PFSK-1 (cell line): ENCODE results near the gene ZNF318. TPM values are rescaled to one million over a fixed set of nuclear protein-coding genes. Genes with fewer than 3 reads are reported as not detected.

Experiments
- FOXP2 ChIP-seq: optimal IDR thresholded peaks from 2 replicates; pipeline ENCODE3; 2011; ENCODE audit warnings: borderline replicate concordance, control low read depth, inconsistent platforms; ENCODE audit not compliant: insufficient read depth; ENCODE audit errors: extremely low read length, extremely low read depth
- POLR2AphosphoS5 ChIP-seq: IDR thresholded peaks from 2 replicates; pipeline ENCODE4 v1.6.1; 2012; ENCODE audit warnings: low read depth, mild to moderate bottlenecking, control low read depth, low read length, moderate library complexity
- REST ChIP-seq, 2 experiments: IDR thresholded peaks; 2 replicates each; pipeline versions ENCODE4 v1.6.1 to v1.8.0; 2011 to 2012; ENCODE audit warnings: low read depth in 2 of 2, low read length in 2 of 2, control low read depth in 1 of 2, inconsistent platforms in 1 of 2, mild to moderate bottlenecking in 1 of 2, moderate library complexity in 1 of 2; ENCODE audit not compliant: insufficient read depth in 1 of 2
- SIN3A ChIP-seq: IDR thresholded peaks from 2 replicates; pipeline ENCODE4 v1.6.1; 2012; ENCODE audit warnings: mild to moderate bottlenecking, low read length, moderate library complexity, borderline replicate concordance; ENCODE audit not compliant: insufficient read depth
- TAF1 ChIP-seq: IDR thresholded peaks from 2 replicates; pipeline ENCODE4 v1.6.1; 2012; ENCODE audit warnings: low read length, control low read depth, borderline replicate concordance; ENCODE audit not compliant: insufficient read depth
- polyA plus RNA-seq: library from polyadenylated mRNA; unstranded; fragments of >200 nt; gene quantifications from one replicate; pipeline ENCODE4 v1.2.1, GENCODE V29; 2012; ENCODE audit warnings: low read depth, missing spikeins; ENCODE audit not compliant: insufficient read length

ZNF318 gene, protein sequence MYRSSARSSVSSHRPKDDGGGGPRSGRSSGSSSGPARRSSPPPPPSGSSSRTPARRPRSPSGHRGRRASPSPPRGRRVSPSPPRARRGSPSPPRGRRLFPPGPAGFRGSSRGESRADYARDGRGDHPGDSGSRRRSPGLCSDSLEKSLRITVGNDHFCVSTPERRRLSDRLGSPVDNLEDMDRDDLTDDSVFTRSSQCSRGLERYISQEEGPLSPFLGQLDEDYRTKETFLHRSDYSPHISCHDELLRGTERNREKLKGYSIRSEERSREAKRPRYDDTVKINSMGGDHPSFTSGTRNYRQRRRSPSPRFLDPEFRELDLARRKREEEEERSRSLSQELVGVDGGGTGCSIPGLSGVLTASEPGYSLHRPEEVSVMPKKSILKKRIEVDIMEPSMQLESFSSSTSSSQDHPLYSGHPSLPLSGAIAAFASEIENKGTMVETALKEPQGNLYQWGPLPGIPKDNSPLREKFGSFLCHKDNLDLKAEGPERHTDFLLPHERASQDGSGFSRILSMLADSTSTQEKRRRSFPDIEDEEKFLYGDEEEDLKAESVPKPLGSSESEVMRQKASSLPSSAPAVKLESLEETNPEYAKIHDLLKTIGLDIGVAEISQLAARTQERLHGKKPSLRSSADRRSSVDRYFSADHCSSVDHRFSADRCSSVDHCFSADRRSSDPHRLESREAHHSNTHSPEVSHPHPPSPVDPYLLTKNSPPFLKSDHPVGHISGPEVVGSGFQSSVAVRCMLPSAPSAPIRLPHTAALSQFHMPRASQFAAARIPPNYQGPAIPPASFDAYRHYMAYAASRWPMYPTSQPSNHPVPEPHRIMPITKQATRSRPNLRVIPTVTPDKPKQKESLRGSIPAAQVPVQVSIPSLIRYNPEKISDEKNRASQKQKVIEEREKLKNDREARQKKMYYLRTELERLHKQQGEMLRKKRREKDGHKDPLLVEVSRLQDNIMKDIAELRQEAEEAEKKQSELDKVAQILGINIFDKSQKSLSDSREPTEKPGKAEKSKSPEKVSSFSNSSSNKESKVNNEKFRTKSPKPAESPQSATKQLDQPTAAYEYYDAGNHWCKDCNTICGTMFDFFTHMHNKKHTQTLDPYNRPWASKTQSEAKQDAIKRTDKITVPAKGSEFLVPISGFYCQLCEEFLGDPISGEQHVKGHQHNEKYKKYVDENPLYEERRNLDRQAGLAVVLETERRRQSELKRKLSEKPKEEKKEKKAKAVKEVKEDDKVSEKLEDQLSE (N-terminal part only)
- polyA plus RNA-seq: 10.5 TPM

GRCh38 chr6:43369174-43370002, at the start of gene ZNF318:
Gene ZNF318 (minus strand): TSS chr6:43369647. CDS start chr6:43369365, 282 bp downstream.
- TF ChIP-seq FOXP2 (peak; percentile 43), POLR2AphosphoS5 (peak; percentile 83), REST (IDR thresholded peaks at IDR 0.05; ENCODE audit: insufficient read depth in 1 of 2, low read depth in 2 of 2, low read length in 2 of 2) (no peak), SIN3A (no peak), TAF1 (0 out of 2 replicates have a peak, but pooled peaks have one; percentile 44)

DNA sequence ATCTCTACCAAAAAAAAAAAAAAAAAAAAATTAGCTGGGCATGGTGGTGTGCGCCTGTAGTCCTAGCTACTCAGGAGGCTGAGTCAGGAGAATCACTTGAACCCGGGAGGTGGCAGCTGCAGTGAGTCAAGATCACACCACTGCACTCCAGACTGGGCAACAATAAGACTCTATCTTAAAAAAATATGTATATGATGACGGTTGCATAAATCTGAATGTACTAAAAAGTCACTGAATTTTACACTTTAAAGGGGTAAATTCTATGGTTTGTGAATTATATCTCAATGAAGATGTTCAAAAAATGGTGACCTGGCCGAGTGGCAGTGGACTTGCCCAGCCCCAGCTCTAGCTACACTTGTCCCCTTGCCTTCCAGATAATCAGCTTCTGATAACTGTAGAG, 47.5 kb upstream of the ZNF318 start:
- TF ChIP-seq POLR2AphosphoS5 (no peak), SIN3A (no peak), REST (IDR thresholded peaks at IDR 0.05; ENCODE audit: insufficient read depth in 1 of 2, low read depth in 2 of 2, low read length in 2 of 2) (no peak), TAF1 (no peak), FOXP2 (no peak)

- no peak for TF ChIP-seq FOXP2
- no peak for TF ChIP-seq REST (IDR thresholded peaks at IDR 0.05; ENCODE audit: insufficient read depth in 1 of 2, low read depth in 2 of 2, low read length in 2 of 2)
- TF ChIP-seq SIN3A: no peak
- TF ChIP-seq POLR2AphosphoS5: no peak
- TF ChIP-seq TAF1: no peak
These were observed 43.6 kb upstream of the ZNF318 start for GRCh38 chr6:43413002-43413401.

GRCh38 chr6:43412541-43412940, 43.1 kb upstream of the ZNF318 start:
- TF ChIP-seq SIN3A: no peak
- no peak for TF ChIP-seq TAF1
- TF ChIP-seq POLR2AphosphoS5: no peak
- TF ChIP-seq REST (IDR thresholded peaks at IDR 0.05; ENCODE audit: insufficient read depth in 1 of 2, low read depth in 2 of 2, low read length in 2 of 2): no peak
- TF ChIP-seq FOXP2: no peak
